GM21526 (cell line): ENCODE results near the gene KCTD8.
"Not testable (repeated sequence)": the region's sequence is repeated elsewhere in the genome, so short reads cannot be mapped to it uniquely, and the experiment has no call there.

Experiments used
- ATAC-seq: cut with Tn5 transposase; IDR thresholded peaks from one replicate; pipeline ENCODE4 v1.9.1; 2021; ENCODE audit warnings: moderate library complexity; ENCODE audit not compliant: unreplicated experiment, low FRiP score

Gene KCTD8

GRCh38 chr4:44167766-44168165, 280.8 kb downstream of the KCTD8 start:
- ATAC-seq: not testable (repeated sequence)

- no peak for ATAC-seq
These were observed 282.7 kb downstream of the KCTD8 start for GRCh38 chr4:44165938-44166337.

DNA sequence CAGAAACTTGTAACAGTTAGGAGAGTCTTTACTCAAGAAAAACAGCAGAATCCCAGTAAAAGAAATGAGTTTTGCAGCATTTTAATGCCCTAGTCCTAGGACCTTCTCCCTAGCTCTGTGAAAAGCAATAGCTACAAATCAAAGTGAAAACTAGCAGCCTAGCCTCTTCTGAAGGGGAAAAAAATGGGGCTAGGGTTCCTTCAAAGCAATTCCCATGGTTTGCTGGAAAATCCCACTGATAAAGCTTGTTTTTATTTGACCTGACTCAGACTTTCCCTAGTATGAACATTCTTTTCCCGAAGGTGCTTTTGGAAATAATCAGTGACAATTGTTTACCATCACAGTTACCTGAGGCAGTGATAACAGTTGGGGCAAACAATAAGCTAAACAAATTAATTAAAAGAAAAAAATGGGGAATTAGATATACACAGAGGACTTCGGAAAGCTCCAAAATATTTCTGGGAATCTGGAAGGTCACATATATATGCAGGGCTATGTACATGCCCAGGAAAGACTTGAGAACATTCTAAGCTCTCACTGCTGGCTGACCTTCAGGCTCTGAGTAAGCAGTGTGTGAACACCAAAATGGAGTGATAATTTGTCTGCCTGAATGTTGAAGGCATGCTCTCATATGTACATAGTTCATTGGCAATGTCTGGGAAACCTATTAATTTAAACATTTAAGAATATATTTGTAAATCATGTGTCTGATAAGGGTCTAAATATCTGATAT, 285.9 kb downstream of the KCTD8 start:
- no peak for ATAC-seq

DNA sequence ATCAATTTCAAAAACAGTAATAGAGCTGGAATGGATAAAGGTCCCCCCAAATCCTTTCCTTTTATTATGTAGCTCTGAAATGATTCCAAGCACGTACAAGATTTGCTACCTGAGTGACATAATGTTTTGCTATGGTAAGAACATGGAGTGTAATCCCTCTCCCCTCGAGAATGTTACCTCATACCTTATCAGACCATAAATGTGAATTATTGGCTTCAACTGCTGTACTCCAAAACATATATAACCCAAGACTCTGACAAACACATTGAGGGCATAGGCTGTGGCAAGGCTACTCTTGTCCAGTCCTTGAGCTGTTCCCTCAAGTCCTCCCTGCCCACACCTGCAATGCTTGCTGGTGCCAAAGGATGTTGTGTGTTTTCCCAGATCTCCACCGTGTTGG, 286.9 kb downstream of the KCTD8 start:
- no peak for ATAC-seq

DNA sequence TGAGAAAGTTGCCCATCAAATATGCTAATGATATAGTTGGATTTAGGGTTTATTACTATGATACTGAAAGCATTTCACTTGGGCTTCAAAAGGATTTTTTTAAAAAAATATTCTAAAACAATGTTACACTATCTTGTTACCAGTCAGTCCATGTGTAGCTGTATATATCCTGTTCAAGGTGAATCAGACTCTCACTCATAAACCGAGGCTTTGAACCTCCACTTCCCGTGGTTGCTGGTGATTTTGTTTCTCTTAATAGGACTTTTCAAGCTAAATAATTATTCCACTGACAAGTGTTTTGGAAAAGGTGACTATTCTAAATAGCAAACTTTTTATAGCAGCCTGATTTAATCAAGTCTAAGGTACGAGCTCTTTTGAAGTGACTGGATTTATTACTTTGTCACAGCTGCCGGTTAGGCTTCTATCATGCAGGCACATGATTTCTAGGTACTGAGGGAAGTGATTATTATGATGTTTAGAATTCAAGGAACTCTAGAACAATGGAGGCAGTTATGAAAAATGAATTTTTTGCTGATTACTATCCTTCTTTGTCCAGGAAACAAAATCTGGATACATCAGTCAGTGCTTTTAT, 287.7 kb downstream of the KCTD8 start:
- ATAC-seq: no peak

DNA sequence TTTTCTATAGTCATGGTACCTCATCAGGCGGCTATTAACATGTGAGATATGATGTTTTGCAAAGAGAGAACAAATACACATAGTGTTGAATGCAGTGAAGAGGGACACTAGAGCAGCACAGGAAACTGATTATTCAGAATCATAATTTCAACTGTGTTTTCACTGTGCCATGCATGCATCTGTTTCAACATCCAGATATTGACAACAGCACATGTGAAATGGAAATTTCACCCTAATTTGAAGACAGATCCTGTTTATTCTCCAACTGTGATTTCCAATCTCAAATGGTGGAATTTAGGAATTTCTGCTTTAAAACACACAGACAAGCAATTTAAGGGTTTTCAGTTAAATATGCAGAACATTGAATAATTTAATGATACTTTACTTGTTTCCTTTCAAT, 288.6 kb downstream of the KCTD8 start:
- no peak for ATAC-seq

DNA sequence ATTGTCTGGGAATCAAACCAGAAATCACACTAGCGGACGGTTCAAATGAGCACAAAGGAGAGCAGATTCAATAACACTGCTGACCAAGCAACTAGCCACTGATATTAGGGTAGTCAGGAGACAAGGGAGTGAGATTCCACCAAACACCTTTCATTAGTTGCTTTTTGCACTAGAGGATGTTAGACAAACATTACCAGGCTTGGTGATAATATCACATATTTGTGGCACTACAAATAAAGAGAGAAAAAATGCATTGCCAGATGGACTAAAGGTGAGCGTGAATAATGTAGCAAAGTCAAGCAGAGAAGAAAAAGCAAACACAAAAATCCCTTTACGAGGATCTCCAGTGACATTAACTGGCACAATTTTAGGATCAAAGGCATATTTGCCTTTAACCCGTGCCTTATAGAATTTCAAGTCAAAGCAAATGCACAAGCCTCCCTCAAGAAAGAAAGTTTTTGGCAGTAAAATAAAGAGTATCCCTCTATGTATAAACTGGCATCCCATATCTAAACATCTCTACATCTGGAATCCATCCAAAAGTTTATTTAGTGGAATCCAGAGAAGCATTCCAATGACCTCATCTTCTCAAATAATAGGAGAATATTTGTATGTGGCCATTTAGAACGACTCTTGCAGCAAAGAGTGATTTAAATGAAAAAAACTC, 290.9 kb downstream of the KCTD8 start:
- no peak for ATAC-seq

DNA sequence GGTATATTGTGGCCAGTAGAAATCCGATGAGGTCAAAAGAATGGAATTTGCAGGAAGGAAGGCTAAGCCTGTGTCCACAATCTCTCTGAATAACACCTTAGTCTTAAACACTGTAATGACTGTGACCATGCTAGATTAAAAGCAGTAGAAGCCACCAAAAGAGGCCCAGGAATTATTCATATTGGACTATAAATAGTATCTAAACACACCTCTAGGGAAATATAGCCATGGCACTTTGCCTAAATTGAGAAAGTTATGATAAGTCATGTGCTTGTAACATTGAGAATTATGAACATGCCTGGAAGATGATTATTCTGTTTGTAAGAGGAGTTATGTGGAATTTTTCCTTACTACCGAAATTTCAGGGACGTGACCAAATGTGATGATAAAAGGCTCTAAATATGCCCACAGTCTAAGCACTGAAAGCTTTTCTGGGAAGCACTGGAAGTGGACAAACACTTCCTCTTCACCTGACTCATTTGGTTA, 298.5 kb downstream of the KCTD8 start:
- ATAC-seq: no peak

DNA sequence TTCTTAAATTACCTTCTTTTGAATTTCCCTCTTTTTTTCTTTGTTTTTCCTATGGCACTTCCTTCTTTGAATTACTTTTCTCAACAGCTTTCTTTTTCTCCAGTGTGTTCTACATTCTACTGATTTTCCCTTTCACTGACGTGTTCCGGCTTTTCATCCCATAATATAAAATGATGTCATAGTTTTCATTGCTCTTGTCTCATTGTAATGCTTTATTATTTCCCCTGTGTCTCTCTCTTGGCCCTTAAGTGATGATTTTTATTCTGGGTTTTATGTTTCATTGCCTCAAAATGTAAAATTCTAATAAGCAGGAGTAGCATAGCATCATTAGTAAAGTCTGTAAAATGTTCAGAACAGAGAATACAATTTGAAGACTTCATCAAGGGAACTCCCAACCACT, 299.3 kb downstream of the KCTD8 start:
- ATAC-seq: no peak

DNA sequence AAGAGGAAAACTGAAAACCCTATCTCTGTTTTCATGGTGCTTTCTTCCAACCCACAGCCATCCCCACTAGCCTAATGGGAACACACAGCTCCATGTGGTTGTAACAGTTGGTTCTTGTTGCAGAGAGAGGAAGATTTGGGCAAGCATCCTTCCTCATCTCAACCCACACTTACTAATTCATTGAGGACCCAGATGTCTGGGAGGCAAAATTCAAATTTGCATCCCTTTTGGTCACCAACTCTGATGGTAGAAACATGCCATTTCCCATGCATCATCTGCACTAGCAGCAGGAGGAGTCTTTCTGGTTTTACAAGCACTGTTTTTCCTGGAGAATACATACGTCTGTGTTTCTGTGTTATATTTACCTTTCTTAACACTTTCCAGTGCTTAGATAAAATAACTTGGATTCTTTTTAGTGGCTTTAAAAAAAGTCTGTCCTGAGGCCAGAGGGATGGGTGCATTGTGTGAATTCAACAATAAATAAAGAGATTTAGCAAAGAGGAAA, 301.0 kb downstream of the KCTD8 start:
- no peak for ATAC-seq

DNA sequence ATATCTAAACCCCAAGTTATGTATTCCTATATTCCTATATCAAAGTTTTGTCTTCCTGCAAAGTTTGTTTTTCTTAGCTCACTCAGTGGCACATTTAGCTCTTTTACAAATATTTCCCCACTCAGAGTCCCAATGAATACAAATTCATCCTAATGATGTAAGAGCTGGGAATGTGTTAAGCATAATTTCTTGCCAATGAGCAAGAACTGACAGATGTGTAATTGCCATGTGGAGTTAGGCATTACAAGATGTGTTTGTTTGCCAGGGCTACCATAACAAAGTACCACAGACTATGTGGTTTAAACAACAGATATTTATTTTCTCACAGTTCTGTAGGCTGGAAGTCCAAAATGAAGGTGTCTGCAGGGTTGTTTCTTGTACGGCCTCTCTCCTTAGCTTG, 302.1 kb downstream of the KCTD8 start:
- ATAC-seq: no peak

DNA sequence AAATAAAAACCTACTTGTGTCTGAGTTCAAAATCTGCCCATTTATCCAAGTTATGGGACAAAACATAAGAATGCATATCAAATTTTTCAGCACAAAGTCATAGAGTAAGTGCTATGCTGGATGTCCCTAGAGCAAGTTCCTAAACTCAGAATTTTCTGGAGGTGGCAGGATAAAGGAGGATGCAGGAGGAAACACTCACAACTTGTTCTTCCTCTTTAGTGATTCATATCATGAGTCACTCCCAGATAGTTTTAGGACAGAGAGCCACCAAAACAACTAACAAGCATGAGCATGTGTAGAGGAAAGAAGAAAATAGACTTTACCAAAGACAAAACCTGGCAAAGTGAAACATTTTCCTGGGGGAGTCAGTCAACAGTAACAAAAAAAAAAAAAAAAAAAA, 302.7 kb downstream of the KCTD8 start:
- ATAC-seq: no peak

- ATAC-seq: no peak
These were observed 316.1 kb downstream of the KCTD8 start for GRCh38 chr4:44132526-44132925.
